ENCODE data around the gene KRTAP5-5. TPM values are rescaled to one million over a fixed set of nuclear protein-coding genes. Genes with fewer than 3 reads are reported as not detected.

Gene KRTAP5-5
- total and polyA plus RNA-seq, 2 donors (not counting 3 experiments of a cell fraction or from before 2014, with no cell fraction given), result not detected

GRCh38 chr11:1622086-1622485, 7.5 kb upstream of the KRTAP5-5 start, which contains the start of gene KRTAP5-4:
TSS of gene KRTAP5-4 (minus strand) at chr11:1622138. CDS start at chr11:1622093, 45 bp downstream.
- Histone ChIP-seq H3K4me3 (replicated peaks in 1 of 3; ENCODE audit: insufficient read depth in 1 of 3, low read depth in 1 of 3, low read length in 3 of 3) (no peak within 1 kb of the TSS), H3K27ac (ENCODE audit: insufficient read depth, low read depth, low read length) (no peak within 1 kb of the TSS), H3K36me3 (ENCODE audit: control insufficient read depth in 2 of 2, extremely low read depth in 1 of 2, insufficient read depth in 2 of 2, low read length in 2 of 2) (no peaks in the 10 kb centered on the region), H3K9me1 (replicated peaks; ENCODE audit: control insufficient read depth, extremely low read depth, insufficient read depth, low read length) (no peaks in the 10 kb centered on the region), H3K4me2 (ENCODE audit: insufficient read depth, low read length) (no peak within 1 kb of the TSS), H3K9ac (replicated peaks; ENCODE audit: extremely low read depth, insufficient read depth, low read length) (no peak within 1 kb of the TSS), H3K4me1 (ENCODE audit: control insufficient read depth, extremely low read depth, insufficient read depth, low read length) (no peaks in the 10 kb centered on the region), H3K9me3 (replicated peaks; ENCODE audit: control insufficient read depth, insufficient read depth, low read length) (no peaks in the 10 kb centered on the region), H3K79me2 (ENCODE audit: control insufficient read depth, insufficient read depth, low read length) (no peaks in the 10 kb centered on the region), H3K27me3 (ENCODE audit: control insufficient read depth in 2 of 2, insufficient read depth in 2 of 2, low read length in 2 of 2) (no peaks in the 10 kb centered on the region), H2AFZ (ENCODE audit: low read depth, low read length) (no peak within 1 kb of the TSS), H4K20me1 (replicated peaks; ENCODE audit: control insufficient read depth, extremely low read depth, insufficient read depth, low read length) (no peaks in the 10 kb centered on the region)
- no peak for DNase-seq (ENCODE audit: low read depth, low spot score)
- FAIRE-seq, result no peak
- intact Hi-C loops (cut with micrococcal nuclease) (no loop called here), dilution Hi-C loops (cut with MboI; ENCODE audit: extremely low pct_ligation_motif_present, low sequenced_read_pairs) (no loop called here)
- TF ChIP-seq POLR2A (IDR thresholded peaks at IDR 0.05; ENCODE audit: low read depth, low read length), result no peak
- TF ChIP-seq MYC (IDR thresholded peaks at IDR 0.05; ENCODE audit: low read depth, low read length), result no peak
- TF ChIP-seq CTCF (IDR thresholded peaks at IDR 0.05; ENCODE audit: extremely low read depth in 1 of 2, insufficient read depth in 1 of 2, low read depth in 1 of 2, low read length in 2 of 2), result no peak
- no peak for TF ChIP-seq EZH2 (IDR thresholded peaks at IDR 0.05; ENCODE audit: borderline replicate concordance, low read depth, low read length, severe bottlenecking)
- no peak for TF ChIP-seq FOS (IDR thresholded peaks at IDR 0.05; ENCODE audit: borderline replicate concordance, insufficient read depth, low read length)
- TF ChIP-seq GATA2 (IDR thresholded peaks at IDR 0.05; ENCODE audit: insufficient read depth, insufficient read length, low read depth, low read length), result no peak
- no peak for TF ChIP-seq MAX (IDR thresholded peaks at IDR 0.05; ENCODE audit: insufficient read depth, insufficient read length)
- no peak for TF ChIP-seq JUN (IDR thresholded peaks at IDR 0.05; ENCODE audit: borderline replicate concordance, insufficient read depth, insufficient read length, low read depth)
- no peak for TF ChIP-seq POLR2AphosphoS5 (IDR thresholded peaks at IDR 0.05; ENCODE audit: insufficient read depth, low read depth, low read length)
- ChIA-PET CTCF (interaction anchor here (1.1 to 2.4 kb wide), 2 partner anchors 27 to 47 kb away, joined by 3 to 7 read pairs; no protein-coding TSS in a partner anchor), POLR2A (no interaction called here)
- BruUV-seq (replicated peaks), result no TSS peak
